IPS-15b (cell line): Measurements from ENCODE around the gene TACC2.
"Not testable (repeated sequence)": the region's sequence is repeated elsewhere in the genome, so short reads cannot be mapped to it uniquely, and the experiment has no call there.

Experiments used
- H3K27me3 ChIP-seq: one replicate; pipeline ENCODE4 v1.6.1; 2013; ENCODE audit warnings: low read length; ENCODE audit not compliant: control insufficient read depth, insufficient read depth
- H3K36me3 ChIP-seq: one replicate; pipeline ENCODE4 v1.6.1; 2013; ENCODE audit warnings: low read length; ENCODE audit not compliant: control insufficient read depth, insufficient read depth
- H3K4me1 ChIP-seq: one replicate; pipeline ENCODE4 v1.6.1; 2013; ENCODE audit warnings: mild to moderate bottlenecking, low read length; ENCODE audit not compliant: control insufficient read depth, insufficient read depth
- H3K4me3 ChIP-seq: one replicate; pipeline ENCODE4 v1.5.1; 2013; ENCODE audit warnings: low read depth, low read length
- H3K9ac ChIP-seq: one replicate; pipeline ENCODE4 v1.6.1; 2013; ENCODE audit warnings: low read depth, mild to moderate bottlenecking, low read length
- H3K9me3 ChIP-seq: one replicate; pipeline ENCODE4 v1.6.1; 2013; ENCODE audit warnings: mild to moderate bottlenecking, low read length; ENCODE audit not compliant: control insufficient read depth, insufficient read depth

The TACC2 gene

GRCh38 chr10:122018951-122019413 is 30.0 kb downstream of the TACC2 start:
- Histone ChIP-seq H3K9me3 (no peaks in the 10 kb centered on the region), H3K4me3 (peak overlapping the region; percentile 38), H3K9ac (no peak overlapping the region), H3K4me1 (no peaks in the 10 kb centered on the region), H3K36me3 (no peaks in the 10 kb centered on the region), H3K27me3 (no peaks in the 10 kb centered on the region)

DNA sequence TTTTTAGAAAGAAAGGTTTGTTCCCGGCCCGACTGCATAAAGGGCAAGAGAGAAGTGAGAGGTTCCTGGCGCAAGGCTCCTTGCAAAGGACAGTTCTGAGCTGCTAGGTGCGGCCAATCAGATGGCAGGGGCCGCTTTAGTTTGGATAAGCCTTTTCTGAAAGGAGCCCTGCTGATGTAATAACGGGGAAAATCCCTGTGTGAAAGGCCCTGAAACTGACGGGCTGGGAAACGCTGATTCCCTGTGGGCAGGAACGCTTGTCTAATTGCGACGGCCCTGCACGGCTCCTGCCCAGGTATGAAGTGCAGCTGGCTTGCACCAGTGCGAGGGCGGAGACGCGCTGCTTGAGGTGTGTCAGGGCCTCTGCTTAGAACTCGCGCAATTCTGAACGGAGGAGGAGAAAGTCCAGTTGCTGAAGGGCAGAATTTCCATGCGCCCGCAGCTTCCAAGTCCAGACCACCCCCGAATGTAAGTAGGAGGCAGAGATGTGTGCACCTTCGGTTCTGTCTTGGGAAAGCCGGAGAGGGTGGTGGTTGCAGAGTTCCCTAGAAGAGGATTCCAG is 30.5 kb downstream of the TACC2 start:
- Histone ChIP-seq H3K27me3 (no peaks in the 10 kb centered on the region), H3K4me3 (peak overlapping the region; percentile 38), H3K9me3 (no peaks in the 10 kb centered on the region), H3K36me3 (no peaks in the 10 kb centered on the region), H3K9ac (peak overlapping the region; percentile 29), H3K4me1 (no peaks in the 10 kb centered on the region)

- Histone ChIP-seq H3K4me1 (no peaks in the 10 kb centered on the region), H3K36me3 (no peaks in the 10 kb centered on the region), H3K9ac (no peak overlapping the region), H3K4me3 (no peak overlapping the region), H3K9me3 (no peaks in the 10 kb centered on the region), H3K27me3 (no peaks in the 10 kb centered on the region)
These were observed 31.3 kb downstream of the TACC2 start for GRCh38 chr10:122020226-122020625.

GRCh38 chr10:122021379-122021778 is 32.4 kb downstream of the TACC2 start:
- no peaks in the 10 kb centered on the region for H3K9me3 ChIP-seq
- H3K36me3 ChIP-seq: no peaks in the 10 kb centered on the region
- H3K4me1 ChIP-seq: no peaks in the 10 kb centered on the region
- H3K27me3 ChIP-seq: no peaks in the 10 kb centered on the region
- H3K9ac ChIP-seq: no peak overlapping the region
- H3K4me3 ChIP-seq: no peak overlapping the region

- Histone ChIP-seq H3K9me3 (no peaks in the 10 kb centered on the region), H3K4me1 (no peaks in the 10 kb centered on the region), H3K4me3 (no peak overlapping the region), H3K36me3 (no peaks in the 10 kb centered on the region), H3K27me3 (no peaks in the 10 kb centered on the region), H3K9ac (no peak overlapping the region)
These were observed 32.9 kb downstream of the TACC2 start for GRCh38 chr10:122021828-122022227.

GRCh38 chr10:122022276-122022675 is 33.3 kb downstream of the TACC2 start:
- H3K27me3 ChIP-seq: no peaks in the 10 kb centered on the region
- H3K4me1 ChIP-seq: no peaks in the 10 kb centered on the region

GRCh38 chr10:122023257-122023656 is 34.3 kb downstream of the TACC2 start:
- H3K36me3 ChIP-seq, H3K4me1 ChIP-seq, H3K4me3 ChIP-seq, H3K9ac ChIP-seq, H3K27me3 ChIP-seq, H3K9me3 ChIP-seq: not testable (repeated sequence)

More at GRCh38 chr10:122022276-122022675, 33.3 kb downstream of the TACC2 start:
- no peaks in the 10 kb centered on the region for H3K9me3 ChIP-seq
- H3K9ac ChIP-seq: no peak overlapping the region
- no peaks in the 10 kb centered on the region for H3K36me3 ChIP-seq
- H3K4me3 ChIP-seq: no peak overlapping the region

GRCh38 chr10:122029499-122030199 is 40.7 kb downstream of the TACC2 start:
- Histone ChIP-seq H3K9ac (no peak overlapping the region), H3K4me1 (no peaks in the 10 kb centered on the region), H3K9me3 (no peaks in the 10 kb centered on the region), H3K4me3 (no peak overlapping the region), H3K36me3 (no peaks in the 10 kb centered on the region), H3K27me3 (no peaks in the 10 kb centered on the region)

DNA sequence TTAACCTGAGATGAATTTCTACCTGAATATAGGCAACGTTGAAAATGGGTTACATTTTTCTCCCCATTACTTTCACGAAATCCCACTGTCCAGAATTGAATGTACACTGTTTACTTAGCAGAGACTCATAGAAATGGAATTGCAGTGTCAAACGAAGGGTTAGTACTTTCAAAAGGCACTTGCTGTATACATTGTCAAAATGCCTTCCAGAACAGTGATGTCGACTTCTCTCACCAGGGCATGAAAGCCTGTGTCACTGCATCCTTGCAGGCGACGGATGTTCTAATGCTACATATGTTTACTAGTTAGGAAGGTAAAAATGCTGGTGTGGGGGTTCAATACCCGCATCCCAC is 41.2 kb downstream of the TACC2 start:
- Histone ChIP-seq H3K27me3 (no peaks in the 10 kb centered on the region), H3K4me1 (no peaks in the 10 kb centered on the region), H3K4me3 (no peak overlapping the region), H3K9ac (no peak overlapping the region), H3K9me3 (no peaks in the 10 kb centered on the region), H3K36me3 (no peaks in the 10 kb centered on the region)

GRCh38 chr10:122033224-122033926 is 44.4 kb downstream of the TACC2 start:
- peaks cover 2% of the 10 kb centered on the region for H3K36me3 ChIP-seq
- H3K27me3 ChIP-seq: no peaks in the 10 kb centered on the region
- H3K4me1 ChIP-seq: no peaks in the 10 kb centered on the region
- H3K4me3 ChIP-seq: no peak overlapping the region
- H3K9me3 ChIP-seq: no peaks in the 10 kb centered on the region
- H3K9ac ChIP-seq: no peak overlapping the region

GRCh38 chr10:122034149-122034756 is 45.3 kb downstream of the TACC2 start:
- Histone ChIP-seq H3K27me3 (no peaks in the 10 kb centered on the region), H3K4me1 (no peaks in the 10 kb centered on the region), H3K9me3 (no peaks in the 10 kb centered on the region), H3K9ac (no peak overlapping the region), H3K4me3 (no peak overlapping the region), H3K36me3 (peaks cover 2% of the 10 kb centered on the region)
